Chondrocyte (in vitro differentiated cells): Measurements from ENCODE around the gene PAK6. TPM values are rescaled to one million over a fixed set of nuclear protein-coding genes. Genes with fewer than 3 reads are reported as not detected.

Experiments
- DNase-seq: peaks from one replicate; pipeline ENCODE4 v3.0.0; 2021; ENCODE audit warnings: mixed read lengths, low spot score
- H3K27ac Mint-ChIP-seq: one replicate; pipeline ENCODE4 v1.8.0; 2021; ENCODE audit warnings: mild to moderate bottlenecking, moderate library complexity, mixed read lengths; ENCODE audit not compliant: unreplicated experiment
- H3K27me3 Mint-ChIP-seq: 2 replicates; pipeline ENCODE4 v1.8.0; 2021; ENCODE audit warnings: low read depth, mixed read lengths
- H3K36me3 Mint-ChIP-seq: 2 replicates; pipeline ENCODE4 v1.8.0; 2021; ENCODE audit warnings: low read depth, mixed read lengths
- H3K4me1 Mint-ChIP-seq: 2 replicates; pipeline ENCODE4 v1.8.0; 2021; ENCODE audit warnings: low read depth, mild to moderate bottlenecking, mixed read lengths
- H3K4me3 Mint-ChIP-seq: one replicate; pipeline ENCODE4 v1.8.0; 2021; ENCODE audit warnings: mild to moderate bottlenecking, moderate library complexity, mixed read lengths; ENCODE audit not compliant: unreplicated experiment
- H3K9me3 Mint-ChIP-seq: 2 replicates; pipeline ENCODE4 v1.8.0; 2021; ENCODE audit warnings: low read depth, mixed read lengths
- total RNA-seq: library from RNA; stranded (reverse); gene quantifications from 3 replicates; pipeline ENCODE4 v1.2.1, GENCODE V29; 2021
- TF ChIP-seq, protein P1 (sequence below): fragments of 200-600 bp; sonication (generic); IDR thresholded peaks from 2 replicates; pipeline ENCODE4 v1.5.0; 2021; ENCODE audit warnings: antibody characterized with exemption, mild to moderate bottlenecking, moderate library complexity

The PAK6 gene
- total RNA-seq, 1 donor from 2014 or later = 0.37 TPM

DNA sequence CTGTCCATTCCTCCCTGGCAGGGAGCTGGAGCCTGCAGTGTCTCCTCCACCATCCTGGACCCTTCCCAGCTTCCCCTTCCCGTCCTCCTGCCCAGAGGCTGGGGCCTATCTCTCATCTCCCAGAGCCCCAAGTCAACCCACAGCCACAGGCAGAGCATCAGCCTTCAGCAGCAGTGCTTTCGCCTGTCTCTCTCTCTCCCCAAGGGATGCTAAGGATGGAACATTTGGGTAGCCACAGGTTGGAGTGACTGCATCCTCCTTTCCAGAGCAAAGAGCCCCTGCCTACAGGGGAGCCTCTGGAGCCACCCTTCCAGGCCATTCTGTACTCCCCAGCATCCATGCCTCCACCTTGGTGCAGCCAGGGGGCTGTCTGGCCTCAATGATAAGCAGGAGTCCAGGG, 64.7 kb downstream of the PAK6 start:
- TF ChIP-seq, protein P1, sequence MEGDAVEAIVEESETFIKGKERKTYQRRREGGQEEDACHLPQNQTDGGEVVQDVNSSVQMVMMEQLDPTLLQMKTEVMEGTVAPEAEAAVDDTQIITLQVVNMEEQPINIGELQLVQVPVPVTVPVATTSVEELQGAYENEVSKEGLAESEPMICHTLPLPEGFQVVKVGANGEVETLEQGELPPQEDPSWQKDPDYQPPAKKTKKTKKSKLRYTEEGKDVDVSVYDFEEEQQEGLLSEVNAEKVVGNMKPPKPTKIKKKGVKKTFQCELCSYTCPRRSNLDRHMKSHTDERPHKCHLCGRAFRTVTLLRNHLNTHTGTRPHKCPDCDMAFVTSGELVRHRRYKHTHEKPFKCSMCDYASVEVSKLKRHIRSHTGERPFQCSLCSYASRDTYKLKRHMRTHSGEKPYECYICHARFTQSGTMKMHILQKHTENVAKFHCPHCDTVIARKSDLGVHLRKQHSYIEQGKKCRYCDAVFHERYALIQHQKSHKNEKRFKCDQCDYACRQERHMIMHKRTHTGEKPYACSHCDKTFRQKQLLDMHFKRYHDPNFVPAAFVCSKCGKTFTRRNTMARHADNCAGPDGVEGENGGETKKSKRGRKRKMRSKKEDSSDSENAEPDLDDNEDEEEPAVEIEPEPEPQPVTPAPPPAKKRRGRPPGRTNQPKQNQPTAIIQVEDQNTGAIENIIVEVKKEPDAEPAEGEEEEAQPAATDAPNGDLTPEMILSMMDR = no peak
- Mint-ChIP-seq H3K9me3 (peaks cover 15% of the 10 kb centered on the region), H3K36me3 (no peaks in the 10 kb centered on the region), H3K27me3 (peaks cover 9% of the 10 kb centered on the region), H3K4me3 (no peak overlapping the region), H3K27ac (no peak overlapping the region), H3K4me1 (peaks cover 2% of the 10 kb centered on the region)
- DNase-seq = no peak

DNA sequence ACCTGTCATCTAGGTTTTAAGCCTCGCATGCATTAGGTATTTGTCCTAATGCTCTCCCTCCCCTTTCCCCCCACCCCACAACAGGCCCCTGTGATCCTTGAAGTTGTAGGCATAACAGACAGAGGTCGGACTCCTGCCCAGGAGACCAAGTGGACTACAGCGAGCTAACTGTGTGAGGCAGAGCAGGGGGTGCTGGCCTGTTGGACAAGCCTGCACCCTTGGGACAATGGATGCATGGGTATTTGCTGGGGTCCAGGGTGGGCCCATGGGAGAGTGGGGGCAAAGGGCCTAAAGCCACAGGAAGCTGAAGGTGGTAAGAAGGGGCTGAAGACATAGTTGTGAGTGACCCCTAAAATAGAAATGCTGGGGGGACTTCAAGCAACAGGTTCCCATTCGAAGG, 66.4 kb downstream of the PAK6 start:
- H3K4me3 Mint-ChIP-seq = no peak overlapping the region
- peaks cover 6% of the 10 kb centered on the region for H3K4me1 Mint-ChIP-seq
- H3K36me3 Mint-ChIP-seq = no peaks in the 10 kb centered on the region
- TF ChIP-seq, protein P1 = no peak
- peaks cover 5% of the 10 kb centered on the region for H3K9me3 Mint-ChIP-seq
- DNase-seq = no peak
- peaks cover 9% of the 10 kb centered on the region for H3K27me3 Mint-ChIP-seq
- H3K27ac Mint-ChIP-seq = no peak overlapping the region

DNA sequence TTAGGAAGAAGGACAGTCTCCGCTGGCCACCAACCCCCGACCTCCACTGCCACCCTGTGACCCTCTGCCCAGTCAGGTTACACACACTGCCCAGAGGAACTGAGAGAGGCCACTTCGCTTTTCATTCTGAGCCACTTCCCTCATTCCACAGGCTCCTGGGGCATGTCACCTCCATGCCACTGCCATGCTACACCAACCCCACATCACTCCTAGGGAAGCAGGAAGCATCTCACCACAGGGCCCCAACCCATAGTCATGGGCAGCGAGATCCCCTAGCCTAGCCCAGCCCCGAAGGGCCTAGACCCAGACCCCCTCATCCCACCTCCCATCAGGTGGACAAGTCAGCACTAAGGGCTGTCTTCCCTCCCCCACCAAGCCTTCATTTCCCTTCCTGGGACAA, 67.5 kb downstream of the PAK6 start:
- TF ChIP-seq, protein P1 = no peak
- H3K27ac Mint-ChIP-seq = no peak overlapping the region
- no peak for DNase-seq
- H3K4me3 Mint-ChIP-seq = no peak overlapping the region
- no peaks in the 10 kb centered on the region for H3K9me3 Mint-ChIP-seq
- H3K27me3 Mint-ChIP-seq = peaks cover 9% of the 10 kb centered on the region
- no peaks in the 10 kb centered on the region for H3K36me3 Mint-ChIP-seq
- peaks cover 6% of the 10 kb centered on the region for H3K4me1 Mint-ChIP-seq

DNA sequence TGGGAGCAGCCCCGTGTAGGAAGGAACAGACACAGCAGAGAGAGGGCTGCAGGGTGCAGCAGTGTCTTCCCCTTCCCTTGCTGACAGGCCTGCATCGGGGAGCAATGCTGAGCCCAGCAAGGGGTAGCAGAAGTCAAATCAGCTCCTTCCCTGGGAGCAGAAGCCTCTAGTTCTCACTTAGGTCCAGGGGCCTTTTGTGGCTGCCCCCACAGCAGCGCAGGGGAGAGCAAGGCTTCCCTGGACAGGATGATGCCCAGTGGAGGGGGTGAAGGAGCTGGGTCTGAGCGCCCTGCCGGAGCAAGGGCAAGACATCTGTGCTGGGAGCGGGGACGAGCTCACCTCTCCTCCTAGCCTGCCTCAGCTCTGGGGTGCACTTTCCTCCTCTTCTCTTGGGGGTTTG, 68.0 kb downstream of the PAK6 start:
- no peak for DNase-seq
- Mint-ChIP-seq H3K36me3 (no peaks in the 10 kb centered on the region), H3K27me3 (peaks cover 9% of the 10 kb centered on the region), H3K27ac (no peak overlapping the region), H3K4me1 (peaks cover 6% of the 10 kb centered on the region), H3K4me3 (no peak overlapping the region), H3K9me3 (no peaks in the 10 kb centered on the region)
- TF ChIP-seq, protein P1 = no peak

DNA sequence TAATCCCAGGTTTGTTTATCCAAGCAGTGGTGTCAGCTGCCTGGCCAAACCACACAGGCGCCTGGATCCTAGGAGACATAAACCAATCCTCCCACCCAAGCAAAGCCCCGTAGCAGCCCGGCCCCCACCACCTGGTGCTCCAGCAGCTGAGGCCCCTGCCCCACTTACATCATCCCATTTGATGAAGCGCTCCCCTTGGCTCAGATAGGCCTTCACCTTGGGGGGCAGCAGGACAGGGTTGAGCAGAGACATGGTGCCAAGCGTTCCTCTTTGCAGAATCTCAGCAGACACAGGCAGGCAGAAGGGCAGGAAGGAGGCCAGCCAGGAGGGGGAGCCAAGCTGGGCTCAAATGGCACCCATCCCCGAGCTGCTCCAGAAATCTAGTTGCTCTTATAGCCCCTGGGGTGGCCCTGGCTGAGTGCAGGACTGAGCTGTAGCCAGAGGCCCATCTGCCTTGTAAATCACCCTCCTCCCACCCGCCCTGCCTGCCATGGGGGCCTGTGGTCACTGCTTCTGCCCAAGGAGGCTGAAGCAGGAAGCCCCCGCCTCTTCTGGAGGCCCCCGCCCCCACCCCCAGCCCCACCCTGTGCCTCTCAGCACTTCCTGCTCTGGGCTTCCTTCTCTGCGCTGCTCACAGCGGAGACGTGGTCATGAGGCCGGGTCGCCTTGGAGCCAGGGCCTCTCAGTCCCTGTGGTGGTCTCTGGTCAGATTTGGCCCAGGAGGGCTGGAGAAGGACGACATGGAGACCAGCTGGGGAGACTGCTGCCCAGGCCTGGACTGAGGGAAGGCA, 68.8 kb downstream of the PAK6 start, which contains the start of gene PLCB2:
PLCB2 (minus strand) TSS at position 515 of the 791 bp plus-strand sequence; CDS start at position 252, 263 bp downstream.
- Mint-ChIP-seq H3K4me3 (no peak within 1 kb of the TSS), H3K4me1 (peaks cover 6% of the 10 kb centered on the region), H3K27me3 (peaks cover 9% of the 10 kb centered on the region), H3K9me3 (no peaks in the 10 kb centered on the region), H3K27ac (no peak within 1 kb of the TSS), H3K36me3 (no peaks in the 10 kb centered on the region)
- no peak for DNase-seq
- TF ChIP-seq, protein P1 = peak; percentile 55
